NCI-H1105 treated with DMSO at 0.1 percent for 48 hours (cell line): ENCODE data around the gene LRP11.

ENCODE experiments used
- DNase-seq: peaks from one replicate; lab custom pipeline; 2025; lab: John Stamatoyannopoulos, UW

LRP11 gene

DNA sequence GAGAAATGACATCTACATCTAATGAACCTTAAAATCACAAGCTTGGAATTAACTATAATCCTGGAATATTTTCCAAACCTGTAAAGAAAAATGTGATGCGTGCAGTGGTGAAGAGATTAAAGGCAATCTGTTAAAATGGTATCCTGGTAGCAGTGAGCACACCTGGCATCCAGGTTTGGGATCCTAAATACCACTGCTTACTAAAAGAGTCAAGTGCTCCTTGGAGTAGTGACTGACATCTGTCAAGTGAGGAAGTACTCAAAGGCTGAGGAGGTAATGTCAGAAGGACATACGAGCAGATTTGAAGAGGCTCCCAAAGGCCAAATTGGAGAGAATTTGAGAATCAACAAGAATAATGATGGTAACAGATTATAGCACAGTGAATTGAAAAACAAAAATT is 81.8 kb downstream of the LRP11 start:
- no peak for DNase-seq

GRCh38 chr6:149781715-149782114 is 82.4 kb downstream of the LRP11 start:
- no peak for DNase-seq

GRCh38 chr6:149779644-149779963 is 84.6 kb downstream of the LRP11 start:
- DNase-seq, result no peak

GRCh38 chr6:149777624-149778023 is 86.5 kb downstream of the LRP11 start:
- no peak for DNase-seq

- DNase-seq, result no peak
These were observed 92.2 kb downstream of the LRP11 start for GRCh38 chr6:149771925-149772324.

DNA sequence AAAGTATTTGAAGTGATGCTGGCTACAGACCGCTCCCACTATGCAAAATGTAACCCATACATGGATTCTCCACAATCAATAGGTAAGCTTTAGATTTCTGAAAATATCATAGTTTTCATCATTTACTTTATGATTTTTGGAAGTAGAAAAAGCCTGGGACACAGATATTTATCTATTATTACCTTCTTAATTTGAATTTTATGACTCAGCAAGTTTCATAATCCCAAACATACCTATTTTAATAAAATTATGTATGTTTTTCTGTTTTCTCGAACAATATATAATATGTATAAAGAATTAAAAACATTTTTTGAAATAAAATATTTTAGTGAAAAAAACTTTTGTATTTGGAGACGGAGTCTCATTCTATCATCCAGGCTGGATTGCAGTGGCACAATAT is 93.0 kb downstream of the LRP11 start:
- DNase-seq, result no peak

DNA sequence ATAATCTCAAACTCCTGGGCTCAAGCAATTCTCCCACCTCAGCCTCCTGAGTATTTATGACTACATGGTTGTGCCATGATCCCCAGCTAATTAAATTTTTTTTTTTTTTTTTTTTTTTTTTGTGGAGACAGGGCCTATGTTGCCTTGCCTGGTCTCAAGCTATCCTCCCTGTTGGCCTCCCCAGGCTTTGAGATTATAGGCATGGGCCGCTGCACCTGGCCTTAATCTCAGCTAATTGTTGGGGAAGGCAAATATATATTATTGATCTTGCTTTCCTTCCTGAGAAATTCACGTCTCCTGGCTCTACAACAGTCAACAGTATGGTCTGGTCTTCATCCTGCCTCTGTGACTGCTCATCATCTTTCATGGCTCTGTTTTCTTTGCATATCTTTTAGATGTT is 94.5 kb downstream of the LRP11 start:
- no peak for DNase-seq
